Measurements from ENCODE around the gene LIPF.

LIPF gene

GRCh38 chr10:88618496-88618895, 45.7 kb upstream of the LIPF start:
- ChIA-PET POLR2A (no interaction called here), CTCF (interaction anchor here (0.5 to 0.6 kb wide), 2 partner anchors 33 to 48 kb away, joined by 3 read pairs; no protein-coding TSS in a partner anchor)
- H3K36me3 ChIP-seq (ENCODE audit: control insufficient read depth in 2 of 2, insufficient read depth in 1 of 2, low read length in 2 of 2), result no peaks in the 10 kb centered on the region
- H3K27ac ChIP-seq (ENCODE audit: extremely low read depth, low read depth, low read length), result no peak overlapping the region
- no peak for TF ChIP-seq ZNF280C (tag by site-specific recombination; IDR thresholded peaks at IDR 0.05)
- no peak for TF ChIP-seq ZNF341 (tag by site-specific recombination; IDR thresholded peaks at IDR 0.05; ENCODE audit: low read depth)
- no peak for TF ChIP-seq ZNF692 (tag by site-specific recombination; IDR thresholded peaks at IDR 0.05)
- no peak for TF ChIP-seq ZNF202 (tag by site-specific recombination; IDR thresholded peaks at IDR 0.05; ENCODE audit: borderline replicate concordance)
- no peak for TF ChIP-seq ZFHX2 (tag by site-specific recombination; conservative IDR thresholded peaks at IDR 0.05)
- no peak for TF ChIP-seq ZNF274 (IDR thresholded peaks at IDR 0.05; ENCODE audit: low read length)
- TF ChIP-seq ZNF274 (tag by site-specific recombination; IDR thresholded peaks at IDR 0.05; ENCODE audit: borderline replicate concordance), result no peak
- TF ChIP-seq ZNF792 (tag by site-specific recombination; IDR thresholded peaks at IDR 0.05), result no peak
- no peak for TF ChIP-seq ZNF37A (tag by site-specific recombination; IDR thresholded peaks at IDR 0.05)
- no peak for TF ChIP-seq ZNF169 (tag by site-specific recombination; IDR thresholded peaks at IDR 0.05)
- no peak for TF ChIP-seq KLF1 (tag by site-specific recombination; IDR thresholded peaks at IDR 0.05)
- TF ChIP-seq ZNF324 (tag by site-specific recombination; IDR thresholded peaks at IDR 0.05), result no peak
- TF ChIP-seq ZNF488 (tag by site-specific recombination; IDR thresholded peaks at IDR 0.05), result no peak
- TF ChIP-seq PRDM10 (tag by site-specific recombination; IDR thresholded peaks at IDR 0.05), result no peak
- H3K9me3 ChIP-seq (ENCODE audit: control insufficient read depth, insufficient read depth, low read depth, low read length), result no peaks in the 10 kb centered on the region
- no peaks in the 10 kb centered on the region for H3K4me1 ChIP-seq (ENCODE audit: control insufficient read depth, insufficient read depth, low read length)
- no peak overlapping the region for H3K4me3 ChIP-seq (ENCODE audit: low read depth, low read length)

GRCh38 chr10:88620441-88620840, 43.8 kb upstream of the LIPF start:
- TF ChIP-seq ZNF645 (tag by site-specific recombination; IDR thresholded peaks at IDR 0.05), result no peak
- no peak for TF ChIP-seq PRDM1 (tag by site-specific recombination; IDR thresholded peaks at IDR 0.05)
- no peak for TF ChIP-seq ZNF132 (tag by site-specific recombination; IDR thresholded peaks at IDR 0.05; ENCODE audit: borderline replicate concordance)
- ChIA-PET CTCF (no interaction called here), POLR2A (no interaction called here)
- Histone ChIP-seq H3K36me3 (ENCODE audit: control insufficient read depth in 2 of 2, insufficient read depth in 1 of 2, low read length in 2 of 2) (no peaks in the 10 kb centered on the region), H3K4me1 (ENCODE audit: control insufficient read depth, insufficient read depth, low read length) (no peaks in the 10 kb centered on the region), H3K27ac (ENCODE audit: extremely low read depth, low read depth, low read length) (no peak overlapping the region), H3K9me3 (ENCODE audit: control insufficient read depth, insufficient read depth, low read depth, low read length) (no peaks in the 10 kb centered on the region), H3K4me3 (ENCODE audit: low read depth, low read length) (no peak overlapping the region)
